ENCODE results near the gene ZSCAN20.

DNA sequence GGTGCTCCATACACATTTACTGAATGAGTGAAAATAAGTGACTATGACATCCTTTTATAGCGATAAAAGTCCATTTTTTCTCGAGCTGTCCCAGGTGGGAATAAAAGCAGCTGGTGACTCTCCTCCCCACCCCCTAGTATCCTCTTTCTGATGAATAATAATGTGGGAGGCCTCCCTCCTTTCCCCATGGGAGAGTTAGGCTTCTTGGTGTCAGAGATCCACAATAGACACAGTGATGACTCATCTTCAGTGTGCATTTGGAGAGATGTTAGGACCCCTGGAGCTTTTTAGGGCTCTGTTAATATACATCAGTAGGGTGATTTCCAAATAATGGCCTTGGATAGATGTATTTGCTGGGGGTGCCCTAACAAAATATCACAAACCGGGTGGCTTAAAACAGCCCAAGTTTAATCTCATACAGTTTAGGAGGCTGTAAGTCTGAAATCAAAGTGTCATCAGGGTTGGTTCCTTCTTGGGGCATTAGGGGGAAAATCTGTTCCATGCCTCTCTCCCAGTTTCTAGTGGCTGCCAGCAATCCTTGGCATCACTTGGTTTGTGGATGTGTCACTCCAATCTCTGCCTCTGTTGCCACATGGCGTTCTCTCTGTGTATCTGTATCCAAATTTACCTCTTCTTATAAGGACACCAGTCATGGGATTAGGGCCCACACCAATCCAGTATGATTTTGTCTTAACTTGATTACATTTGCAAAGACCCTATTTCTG lies 37.2 kb upstream of the ZSCAN20 start:
- TF ChIP-seq, protein P1, sequence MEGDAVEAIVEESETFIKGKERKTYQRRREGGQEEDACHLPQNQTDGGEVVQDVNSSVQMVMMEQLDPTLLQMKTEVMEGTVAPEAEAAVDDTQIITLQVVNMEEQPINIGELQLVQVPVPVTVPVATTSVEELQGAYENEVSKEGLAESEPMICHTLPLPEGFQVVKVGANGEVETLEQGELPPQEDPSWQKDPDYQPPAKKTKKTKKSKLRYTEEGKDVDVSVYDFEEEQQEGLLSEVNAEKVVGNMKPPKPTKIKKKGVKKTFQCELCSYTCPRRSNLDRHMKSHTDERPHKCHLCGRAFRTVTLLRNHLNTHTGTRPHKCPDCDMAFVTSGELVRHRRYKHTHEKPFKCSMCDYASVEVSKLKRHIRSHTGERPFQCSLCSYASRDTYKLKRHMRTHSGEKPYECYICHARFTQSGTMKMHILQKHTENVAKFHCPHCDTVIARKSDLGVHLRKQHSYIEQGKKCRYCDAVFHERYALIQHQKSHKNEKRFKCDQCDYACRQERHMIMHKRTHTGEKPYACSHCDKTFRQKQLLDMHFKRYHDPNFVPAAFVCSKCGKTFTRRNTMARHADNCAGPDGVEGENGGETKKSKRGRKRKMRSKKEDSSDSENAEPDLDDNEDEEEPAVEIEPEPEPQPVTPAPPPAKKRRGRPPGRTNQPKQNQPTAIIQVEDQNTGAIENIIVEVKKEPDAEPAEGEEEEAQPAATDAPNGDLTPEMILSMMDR (conservative IDR thresholded peaks at IDR 0.05; ENCODE audit: low read length) = no peak
- TF ChIP-seq EZH2phosphoT487 (IDR thresholded peaks at IDR 0.05; ENCODE audit: borderline replicate concordance) = no peak

Data from Loucy (cell line).